Activated effector memory CD4-positive, alpha-beta T cell treated with Interleukin-2 at 50 U/mL for 16 hours (primary cell): ENCODE results near the gene VPS72.
A peak's percentile ranks its signal among the peaks of the same experiment; 100 is the strongest.

Source experiments
- DNase-seq: peaks from one replicate; pipeline ENCODE4 v3.0.0-alpha.2; 2020

Gene VPS72

GRCh38 chr1:151184211-151184610, 5.8 kb downstream of the VPS72 start:
- no peak for DNase-seq

- no peak for DNase-seq
Measured at GRCh38 chr1:151176514-151177045, 13.4 kb downstream of the VPS72 start.

GRCh38 chr1:151175863-151176262, 14.1 kb downstream of the VPS72 start, which contains the start of gene TMOD4:
TSS of gene TMOD4 (minus strand) at chr1:151175981. CDS start at chr1:151174875, 1,106 bp downstream.
- DNase-seq: no peak

- DNase-seq: no peak
Measured at GRCh38 chr1:151175041-151175741, 14.8 kb downstream of the VPS72 start.

GRCh38 chr1:151171190-151171589, 18.8 kb downstream of the VPS72 start:
- no peak for DNase-seq

GRCh38 chr1:151167116-151167515, 22.9 kb downstream of the VPS72 start:
- no peak for DNase-seq

GRCh38 chr1:151166505-151166956, 23.5 kb downstream of the VPS72 start:
- no peak for DNase-seq

- DNase-seq: peak; percentile 94
Measured at GRCh38 chr1:151165738-151166504, 24.1 kb downstream of the VPS72 start, which contains the start of the genes LYSMD1 and SCNM1. TSS of gene LYSMD1 (minus strand) at chr1:151165902. CDS start at chr1:151165258, 644 bp downstream. TSS of gene SCNM1 (plus strand) at chr1:151166144. CDS start at chr1:151166153, 9 bp downstream.

GRCh38 chr1:151165281-151165737, 24.7 kb downstream of the VPS72 start:
- no peak for DNase-seq

- DNase-seq: no peak
Measured at GRCh38 chr1:151164732-151165280, 25.2 kb downstream of the VPS72 start.

GRCh38 chr1:151159373-151159772, 30.6 kb downstream of the VPS72 start:
- DNase-seq: no peak

GRCh38 chr1:151158751-151159251, 31.2 kb downstream of the VPS72 start:
- DNase-seq: no peak

GRCh38 chr1:151158326-151158725, 31.7 kb downstream of the VPS72 start:
- DNase-seq: no peak

GRCh38 chr1:151157067-151157531, 32.9 kb downstream of the VPS72 start:
- DNase-seq: peak; percentile 65

GRCh38 chr1:151156515-151156819, 33.5 kb downstream of the VPS72 start, which contains the start of gene TNFAIP8L2:
TSS of gene TNFAIP8L2 (plus strand) at chr1:151156649. CDS start at chr1:151158698, 2,049 bp downstream.
- DNase-seq: peak; percentile 72

- DNase-seq: no peak
Measured at GRCh38 chr1:151147665-151148064, 42.3 kb downstream of the VPS72 start.

- no peak for DNase-seq
Measured at GRCh38 chr1:151147132-151147503, 42.9 kb downstream of the VPS72 start.

GRCh38 chr1:151146412-151147131, 43.4 kb downstream of the VPS72 start, which contains the start of gene SEMA6C:
TSS of gene SEMA6C (minus strand) at chr1:151146631. CDS start at chr1:151142621, 4,010 bp downstream.
- DNase-seq: peak; percentile 83

GRCh38 chr1:151146072-151146411, 44.0 kb downstream of the VPS72 start:
- DNase-seq: no peak

GRCh38 chr1:151145304-151146071, 44.5 kb downstream of the VPS72 start:
- DNase-seq: no peak
